GM12892 (cell line): Measurements from ENCODE around the gene PAM16.

Experiments used
- POLR2A ChIP-seq: IDR thresholded peaks from 2 replicates; pipeline ENCODE4 v1.6.1; 2011; ENCODE audit warnings: low read depth, low read length, control low read depth
- POLR2AphosphoS5 ChIP-seq: IDR thresholded peaks from 2 replicates; pipeline ENCODE4 v1.6.1; 2011; ENCODE audit warnings: low read depth, low read length, control low read depth
- TAF1 ChIP-seq: IDR thresholded peaks from 2 replicates; pipeline ENCODE4 v1.6.1; 2011; ENCODE audit warnings: low read depth, mild to moderate bottlenecking, control low read depth, low read length, borderline replicate concordance

- TF ChIP-seq POLR2A (no peak), POLR2AphosphoS5 (no peak), TAF1 (no peak)
These were observed 10.7 kb downstream of the PAM16 start for GRCh38 chr16:4340443-4340842.
